GM19395 (cell line): ENCODE data around the gene CLNK.

ENCODE experiments used
- ATAC-seq: cut with Tn5 transposase; IDR thresholded peaks from one replicate; pipeline ENCODE4 v1.9.1; 2021; ENCODE audit warnings: mild to moderate bottlenecking, moderate library complexity; ENCODE audit not compliant: unreplicated experiment

CLNK gene, protein sequence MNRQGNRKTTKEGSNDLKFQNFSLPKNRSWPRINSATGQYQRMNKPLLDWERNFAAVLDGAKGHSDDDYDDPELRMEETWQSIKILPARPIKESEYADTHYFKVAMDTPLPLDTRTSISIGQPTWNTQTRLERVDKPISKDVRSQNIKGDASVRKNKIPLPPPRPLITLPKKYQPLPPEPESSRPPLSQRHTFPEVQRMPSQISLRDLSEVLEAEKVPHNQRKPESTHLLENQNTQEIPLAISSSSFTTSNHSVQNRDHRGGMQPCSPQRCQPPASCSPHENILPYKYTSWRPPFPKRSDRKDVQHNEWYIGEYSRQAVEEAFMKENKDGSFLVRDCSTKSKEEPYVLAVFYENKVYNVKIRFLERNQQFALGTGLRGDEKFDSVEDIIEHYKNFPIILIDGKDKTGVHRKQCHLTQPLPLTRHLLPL

GRCh38 chr4:10684631-10685030 lies at the start of gene CLNK:
TSS of gene CLNK (minus strand) at chr4:10684768. CDS start at chr4:10667869, 16,899 bp downstream.
- ATAC-seq = peak; percentile 87

GRCh38 chr4:10733481-10734062 lies 49.0 kb upstream of the CLNK start:
- no peak for ATAC-seq

DNA sequence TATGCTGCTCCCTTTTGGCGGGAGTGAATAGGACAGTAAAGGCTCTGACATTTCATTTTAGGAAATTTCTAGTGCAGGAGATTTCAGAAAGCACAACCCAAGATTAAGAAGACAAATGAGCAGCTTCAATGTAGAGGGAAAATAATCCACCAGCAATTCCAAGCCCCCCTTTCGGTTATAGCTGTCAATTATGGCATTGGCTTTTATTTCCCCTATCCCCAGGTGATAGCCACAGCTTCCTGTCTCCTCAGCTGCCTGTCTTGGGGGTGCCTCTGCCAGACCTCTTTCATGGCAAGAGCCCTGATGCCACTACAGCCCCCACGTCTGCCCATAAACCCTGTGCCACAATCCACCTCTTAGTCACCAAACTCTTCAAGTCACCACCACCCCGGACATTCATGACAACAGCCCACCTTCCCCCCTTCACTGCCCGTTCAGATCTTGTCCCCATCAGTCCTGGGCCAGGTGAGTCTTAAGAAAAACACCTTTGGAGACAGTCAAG lies 48.4 kb upstream of the CLNK start:
- no peak for ATAC-seq

- no peak for ATAC-seq
These were observed 47.8 kb upstream of the CLNK start for GRCh38 chr4:10732235-10732913.

DNA sequence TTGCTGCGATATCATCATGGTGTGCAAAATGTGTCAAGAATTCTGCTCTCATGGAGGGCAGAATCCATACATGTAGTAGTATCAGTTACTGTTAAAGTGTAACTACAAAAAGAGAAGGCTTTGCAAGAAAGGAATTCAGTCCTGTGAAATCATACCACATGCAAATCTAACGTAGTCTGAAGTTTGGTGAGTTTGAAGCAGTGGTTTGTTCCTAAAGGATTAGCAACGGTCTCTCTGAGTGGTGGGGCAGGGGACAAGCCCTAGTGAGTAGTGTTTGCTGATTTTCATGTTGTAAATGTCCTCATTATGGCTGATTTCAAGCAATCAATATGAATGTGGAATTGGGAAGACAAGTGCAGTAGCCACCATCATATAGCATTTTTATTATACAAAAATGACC lies 47.1 kb upstream of the CLNK start:
- no peak for ATAC-seq

GRCh38 chr4:10731162-10731561 lies 46.6 kb upstream of the CLNK start:
- ATAC-seq = no peak

GRCh38 chr4:10730590-10730989 lies 46.0 kb upstream of the CLNK start:
- peak; percentile 67 for ATAC-seq

- ATAC-seq = peak; percentile 48
These were observed 45.5 kb upstream of the CLNK start for GRCh38 chr4:10730019-10730418.

DNA sequence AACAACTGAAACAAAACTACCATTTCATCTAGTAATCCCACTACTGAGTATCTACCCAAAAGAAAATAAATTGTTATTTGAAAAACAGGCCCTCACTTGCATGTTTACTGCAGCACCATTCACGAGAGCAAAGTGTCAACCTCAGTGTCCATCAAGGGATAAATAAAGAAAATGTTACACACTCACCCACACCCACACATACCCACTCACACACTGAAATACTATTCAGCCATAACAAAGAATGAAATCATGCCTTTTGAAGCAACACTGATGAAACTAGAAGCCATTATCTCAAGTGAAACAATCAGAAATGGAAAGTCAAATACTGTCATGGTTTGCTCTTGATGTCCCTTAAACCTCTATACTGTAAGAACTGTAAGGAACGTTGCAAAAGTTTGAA lies 44.8 kb upstream of the CLNK start:
- ATAC-seq = no peak

DNA sequence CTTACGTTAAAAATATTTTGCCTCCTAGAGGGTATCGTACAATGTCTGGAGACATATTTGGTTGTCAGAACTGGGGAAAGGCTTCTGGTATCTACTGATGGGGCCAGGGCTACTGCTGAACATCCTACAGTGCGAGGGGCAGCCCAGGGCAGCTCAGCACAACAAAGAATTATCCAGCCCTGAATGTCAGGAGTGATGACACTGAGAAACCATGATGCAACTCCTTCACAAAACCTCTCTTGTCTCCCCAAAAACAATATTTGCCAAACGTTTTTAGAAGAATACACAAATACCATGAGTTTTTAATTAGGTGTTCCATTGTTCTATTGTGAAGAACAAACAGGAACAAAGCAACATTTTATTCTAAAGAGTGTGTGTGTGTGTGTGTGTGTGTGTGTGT lies 43.4 kb upstream of the CLNK start:
- ATAC-seq = no peak

DNA sequence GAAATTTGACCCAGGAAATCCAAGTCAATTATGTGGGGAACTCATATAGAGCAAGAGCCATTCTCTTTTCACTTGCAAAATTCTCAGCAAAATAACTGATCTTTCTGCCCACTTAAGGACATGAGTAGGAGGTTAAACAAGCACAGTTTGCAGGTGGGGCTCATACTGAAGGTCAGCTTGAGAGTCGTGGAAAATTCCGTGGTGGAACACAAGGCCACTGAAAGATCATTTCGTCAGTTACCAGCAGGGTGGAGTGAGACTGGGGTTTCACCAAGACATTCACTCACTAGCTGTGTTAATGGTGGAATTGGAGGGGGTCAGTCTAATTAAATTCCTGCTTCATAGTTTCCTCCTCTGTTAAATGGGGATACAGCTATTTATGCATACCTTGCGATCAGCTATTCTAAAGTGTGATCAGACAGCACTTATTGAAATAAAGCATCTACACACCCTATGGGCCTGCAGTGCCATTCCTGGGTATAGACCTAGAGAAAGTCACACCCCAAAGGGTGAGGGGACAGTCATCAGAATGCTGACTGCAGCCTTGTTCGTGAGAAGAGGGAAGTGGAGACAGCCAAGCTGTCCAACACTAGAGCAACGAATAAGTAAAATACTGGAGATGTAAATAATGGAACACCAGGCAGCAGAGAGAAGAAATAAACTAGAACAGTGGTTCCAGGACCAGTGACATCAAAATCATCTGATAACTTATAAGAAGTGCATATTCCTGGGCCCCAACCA lies 42.7 kb upstream of the CLNK start:
- no peak for ATAC-seq

GRCh38 chr4:10722957-10723356 lies 38.4 kb upstream of the CLNK start:
- peak; percentile 94 for ATAC-seq

GRCh38 chr4:10721616-10722015 lies 37.0 kb upstream of the CLNK start:
- no peak for ATAC-seq

DNA sequence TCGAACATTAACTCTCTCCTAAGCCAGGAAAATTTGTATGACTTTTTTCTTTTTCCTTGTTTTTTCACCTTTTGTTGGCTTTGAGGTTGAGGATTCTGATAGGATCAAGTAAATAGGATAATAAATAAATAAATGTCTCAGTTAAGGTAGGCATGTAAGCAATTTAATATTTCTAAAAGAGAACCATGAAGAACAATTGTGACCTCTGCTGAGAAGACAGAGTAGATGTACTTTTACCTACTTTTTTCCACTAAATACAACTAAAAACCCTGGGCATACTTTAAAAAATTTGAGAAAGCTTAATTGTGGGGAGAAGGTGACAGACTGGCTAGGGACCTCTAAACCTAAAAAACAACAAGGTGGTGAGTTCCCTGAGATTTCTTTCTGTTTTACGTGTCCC lies 31.6 kb upstream of the CLNK start:
- ATAC-seq = no peak

- no peak for ATAC-seq
These were observed 31.1 kb upstream of the CLNK start for GRCh38 chr4:10715696-10716095.

DNA sequence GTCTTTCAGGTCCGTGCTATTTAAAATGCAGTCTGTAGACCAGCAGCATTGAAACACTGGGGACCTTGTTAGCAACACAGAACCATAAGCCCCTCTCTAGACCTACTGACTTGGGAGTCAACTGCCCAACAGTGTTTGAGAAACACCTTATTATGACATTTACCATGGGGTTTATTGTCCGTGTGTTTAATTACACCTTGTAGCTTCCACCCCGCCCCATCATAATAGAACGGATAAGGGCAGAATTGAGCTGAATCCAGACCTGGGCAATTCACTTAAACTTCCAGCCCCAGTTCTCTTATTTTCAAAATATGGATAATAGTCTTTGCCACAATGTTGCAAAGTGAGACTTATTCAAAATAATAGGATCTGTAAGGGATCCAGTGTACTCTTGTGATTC lies 30.6 kb upstream of the CLNK start:
- no peak for ATAC-seq

GRCh38 chr4:10713591-10713990 lies 29.0 kb upstream of the CLNK start:
- ATAC-seq = no peak

DNA sequence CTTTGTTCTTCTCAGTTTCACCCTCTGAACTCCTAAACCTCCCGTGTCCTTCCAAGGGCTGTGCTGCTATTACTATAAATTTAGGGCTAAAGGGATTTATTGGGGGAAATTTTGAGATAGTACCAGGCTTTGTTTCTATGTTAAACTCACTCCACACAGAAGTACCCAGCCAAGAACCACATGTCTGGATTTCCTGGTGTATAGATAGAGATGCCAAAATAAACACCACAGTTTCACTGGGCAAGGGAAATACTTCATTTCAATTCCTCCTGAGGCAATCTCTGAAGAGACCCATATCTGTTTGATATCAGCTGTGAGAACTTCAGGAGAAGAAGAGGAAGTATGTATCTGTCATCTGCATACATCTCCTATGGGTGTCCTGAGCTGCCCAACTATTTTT lies 21.7 kb upstream of the CLNK start:
- no peak for ATAC-seq

DNA sequence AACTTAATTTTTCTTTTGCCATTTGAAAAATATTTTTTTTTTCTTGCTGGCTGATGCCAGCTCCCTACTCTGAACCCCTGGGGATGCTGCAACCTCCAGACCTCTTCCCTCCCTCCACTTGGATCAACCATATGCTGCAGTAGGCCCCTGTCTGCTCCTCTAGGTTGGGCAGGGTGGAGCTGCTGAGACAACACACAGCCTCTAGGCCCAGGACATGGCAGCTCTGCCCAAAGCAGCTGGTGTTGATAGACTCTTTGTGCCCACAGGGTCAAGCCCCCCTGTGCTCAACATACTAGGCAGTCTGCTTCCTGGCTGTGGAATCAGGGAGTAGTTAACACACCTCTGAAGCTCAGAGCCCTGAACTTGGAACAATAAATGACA lies 19.9 kb upstream of the CLNK start:
- ATAC-seq = no peak

GRCh38 chr4:10703766-10704429 lies 19.3 kb upstream of the CLNK start:
- no peak for ATAC-seq

DNA sequence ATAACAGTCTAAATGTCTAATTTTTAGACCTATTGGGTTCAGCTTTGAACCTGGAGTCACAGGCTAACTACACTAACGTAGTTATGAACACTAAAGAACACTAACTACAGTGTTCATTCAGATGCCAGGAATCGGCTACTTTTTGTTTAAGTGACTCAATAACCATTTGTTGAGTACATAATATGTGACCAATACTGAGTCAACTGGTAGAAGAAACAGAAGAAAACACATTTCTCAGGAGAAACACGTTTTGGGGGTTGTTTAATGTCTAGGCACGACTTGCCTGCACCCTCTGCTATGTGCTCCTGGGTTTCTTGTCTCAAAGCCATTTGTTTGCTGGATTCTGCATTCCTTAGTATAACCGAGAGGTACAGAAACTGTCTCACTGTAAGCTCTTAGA lies 18.6 kb upstream of the CLNK start:
- ATAC-seq = no peak
